RWPE1 (cell line): Measurements from ENCODE around the gene DOCK4.

Experiments used
- CTCF ChIA-PET: fragments of 350-600 bp; sonication (Branson Sonifier 250); formaldehyde crosslinking; extraction: SDS; loops from one replicate; lab custom pipeline; 2021; lab: Yijun Ruan, JAX
- POLR2A ChIA-PET: fragments of 400-600 bp; formaldehyde crosslinking; extraction: SDS; loops from one replicate; lab custom pipeline; 2020; ENCODE audit warnings: antibody characterized with exemption; ENCODE audit not compliant: low non-redundant PET; lab: Yijun Ruan, JAX
- DNase-seq: peaks from one replicate; pipeline ENCODE4 v3.0.0; 2012; ENCODE audit warnings: low spot score
- H3K27ac ChIP-seq: fragments of 450-650 bp; 2 replicates; pipeline ENCODE4 v1.5.1; 2017
- CTCF ChIP-seq: fragments of 450-650 bp; conservative IDR thresholded peaks from 2 replicates; pipeline ENCODE4 v1.5.1; 2017; ENCODE audit warnings: low read depth, mild to moderate bottlenecking

Gene DOCK4

GRCh38 chr7:111694376-111694775 is 511.8 kb downstream of the DOCK4 start:
- DNase-seq: no peak
- CTCF ChIA-PET: no interaction called here
- POLR2A ChIA-PET: no interaction called here
- no peak for TF ChIP-seq CTCF
- H3K27ac ChIP-seq: no peak overlapping the region

- no peak for TF ChIP-seq CTCF
- CTCF ChIA-PET: interaction anchor here (0.5 to 0.6 kb wide), 2 partner anchors 72 to 160 kb away, joined by 4 to 5 read pairs; no protein-coding TSS in a partner anchor
- POLR2A ChIA-PET: no interaction called here
- H3K27ac ChIP-seq: no peak overlapping the region
- DNase-seq: no peak
Observed at GRCh38 chr7:111690364-111691111, 515.7 kb downstream of the DOCK4 start.

- ChIA-PET CTCF (no interaction called here), POLR2A (no interaction called here)
- TF ChIP-seq CTCF: no peak
- no peak overlapping the region for H3K27ac ChIP-seq
- DNase-seq: no peak
Observed at GRCh38 chr7:111685349-111685748, 520.9 kb downstream of the DOCK4 start.

- DNase-seq: no peak
Observed at GRCh38 chr7:111682588-111683340, 523.4 kb downstream of the DOCK4 start.

GRCh38 chr7:111681242-111681641 is 525.0 kb downstream of the DOCK4 start:
- H3K27ac ChIP-seq: no peak overlapping the region
- POLR2A ChIA-PET: no interaction called here
- no peak for TF ChIP-seq CTCF
- no peak for DNase-seq
- CTCF ChIA-PET: no interaction called here

More at GRCh38 chr7:111682588-111683340, 523.4 kb downstream of the DOCK4 start:
- no peak for TF ChIP-seq CTCF
- H3K27ac ChIP-seq: no peak overlapping the region
- ChIA-PET CTCF (no interaction called here), POLR2A (no interaction called here)

GRCh38 chr7:111678986-111679385 is 527.2 kb downstream of the DOCK4 start:
- no peak overlapping the region for H3K27ac ChIP-seq
- TF ChIP-seq CTCF: no peak
- no peak for DNase-seq
- ChIA-PET CTCF (no interaction called here), POLR2A (no interaction called here)
